ENCODE data around the gene S100A6.

S100A6 gene

DNA sequence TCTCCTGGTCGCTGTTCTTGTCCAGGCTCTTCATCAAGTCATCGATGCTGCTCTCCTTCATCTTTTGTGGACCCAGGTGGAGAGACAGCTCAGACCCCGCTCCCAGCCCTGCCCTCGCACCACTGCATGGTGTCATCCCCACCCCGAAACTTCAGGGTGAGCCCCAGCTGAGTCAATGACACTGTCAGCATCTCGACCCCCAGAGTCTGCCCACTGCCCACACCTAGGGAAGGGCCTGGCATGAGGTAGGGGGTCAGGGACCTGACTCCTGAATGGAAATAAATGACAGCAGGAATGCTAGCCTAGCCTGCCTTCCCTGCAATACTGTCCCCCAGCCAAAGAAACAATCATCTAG is 1.6 kb upstream of the S100A6 start:
- Histone ChIP-seq H3K36me3 (ENCODE audit: low read length) (no peaks in the 10 kb centered on the region), H3K27ac (ENCODE audit: low read depth, low read length) (no peak overlapping the region), H3K79me2 (ENCODE audit: insufficient read depth, low read length) (no peaks in the 10 kb centered on the region), H3F3A (ENCODE audit: insufficient read depth) (no peaks in the 10 kb centered on the region), H3K4me2 (ENCODE audit: low read depth, low read length, poor library complexity, severe bottlenecking) (no peak overlapping the region), H2AFZ (ENCODE audit: low read depth, low read length, severe bottlenecking) (no peak overlapping the region), H4K20me1 (ENCODE audit: low read depth, low read length) (no peaks in the 10 kb centered on the region), H3K27me3 (ENCODE audit: low read length) (no peaks in the 10 kb centered on the region), H3K9ac (ENCODE audit: low read length) (no peak overlapping the region), H3K4me3 (ENCODE audit: insufficient read depth, low read length, poor library complexity, severe bottlenecking) (no peak overlapping the region), H3K9me3 (ENCODE audit: insufficient read depth, low read length) (no peaks in the 10 kb centered on the region), H3K9me2 (replicated peaks; ENCODE audit: insufficient read depth, low read length) (no peaks in the 10 kb centered on the region)
- TF ChIP-seq EZH2phosphoT487 (conservative IDR thresholded peaks at IDR 0.05; ENCODE audit: low read length) = no peak
- TF ChIP-seq, protein P1, sequence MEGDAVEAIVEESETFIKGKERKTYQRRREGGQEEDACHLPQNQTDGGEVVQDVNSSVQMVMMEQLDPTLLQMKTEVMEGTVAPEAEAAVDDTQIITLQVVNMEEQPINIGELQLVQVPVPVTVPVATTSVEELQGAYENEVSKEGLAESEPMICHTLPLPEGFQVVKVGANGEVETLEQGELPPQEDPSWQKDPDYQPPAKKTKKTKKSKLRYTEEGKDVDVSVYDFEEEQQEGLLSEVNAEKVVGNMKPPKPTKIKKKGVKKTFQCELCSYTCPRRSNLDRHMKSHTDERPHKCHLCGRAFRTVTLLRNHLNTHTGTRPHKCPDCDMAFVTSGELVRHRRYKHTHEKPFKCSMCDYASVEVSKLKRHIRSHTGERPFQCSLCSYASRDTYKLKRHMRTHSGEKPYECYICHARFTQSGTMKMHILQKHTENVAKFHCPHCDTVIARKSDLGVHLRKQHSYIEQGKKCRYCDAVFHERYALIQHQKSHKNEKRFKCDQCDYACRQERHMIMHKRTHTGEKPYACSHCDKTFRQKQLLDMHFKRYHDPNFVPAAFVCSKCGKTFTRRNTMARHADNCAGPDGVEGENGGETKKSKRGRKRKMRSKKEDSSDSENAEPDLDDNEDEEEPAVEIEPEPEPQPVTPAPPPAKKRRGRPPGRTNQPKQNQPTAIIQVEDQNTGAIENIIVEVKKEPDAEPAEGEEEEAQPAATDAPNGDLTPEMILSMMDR (IDR thresholded peaks at IDR 0.05; ENCODE audit: insufficient read depth, low read length, poor library complexity, severe bottlenecking) = no peak

DNA sequence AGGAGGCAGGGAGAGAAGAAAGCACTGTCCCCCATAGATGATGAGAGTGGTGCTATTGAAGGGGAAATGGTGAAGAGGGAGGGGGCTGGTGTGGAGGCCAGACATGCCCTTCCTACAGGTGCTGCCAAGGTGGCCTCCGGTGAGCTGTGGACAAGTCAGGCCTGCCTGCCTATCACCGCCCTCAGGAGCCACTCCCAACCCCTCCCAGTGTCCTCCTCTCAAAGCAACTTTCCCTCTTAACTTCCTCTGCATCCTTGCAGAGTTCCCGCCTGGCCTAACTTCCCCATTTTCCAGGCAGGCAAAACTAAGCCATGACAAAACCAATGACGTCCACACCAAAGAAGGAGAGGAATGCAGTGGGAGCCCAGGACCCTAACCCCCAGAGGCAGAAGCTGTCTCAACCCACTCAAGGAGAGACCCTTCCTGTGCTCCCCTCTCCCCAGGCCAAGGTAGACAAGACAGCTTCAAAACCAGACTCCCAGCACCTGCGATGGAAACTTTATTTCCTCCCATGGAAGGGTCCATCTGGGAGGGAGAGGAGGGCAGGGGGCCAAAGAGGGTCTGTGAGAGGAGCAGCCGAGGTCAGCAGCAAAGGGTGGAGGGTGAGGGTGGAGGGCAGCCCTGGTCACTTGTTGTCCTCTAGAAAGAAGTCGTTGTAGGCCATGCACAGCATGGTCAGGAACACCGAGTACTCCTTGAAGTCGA is 1.0 kb upstream of the S100A6 start:
- Histone ChIP-seq H3K36me3 (ENCODE audit: low read length) (no peaks in the 10 kb centered on the region), H3K4me2 (ENCODE audit: low read depth, low read length, poor library complexity, severe bottlenecking) (no peak overlapping the region), H3K9me2 (replicated peaks; ENCODE audit: insufficient read depth, low read length) (no peaks in the 10 kb centered on the region), H2AFZ (ENCODE audit: low read depth, low read length, severe bottlenecking) (no peak overlapping the region), H3K9me3 (ENCODE audit: insufficient read depth, low read length) (no peaks in the 10 kb centered on the region), H3K79me2 (ENCODE audit: insufficient read depth, low read length) (no peaks in the 10 kb centered on the region), H3K4me3 (ENCODE audit: insufficient read depth, low read length, poor library complexity, severe bottlenecking) (no peak overlapping the region), H3K9ac (ENCODE audit: low read length) (no peak overlapping the region), H4K20me1 (ENCODE audit: low read depth, low read length) (no peaks in the 10 kb centered on the region), H3K27me3 (ENCODE audit: low read length) (no peaks in the 10 kb centered on the region), H3K27ac (ENCODE audit: low read depth, low read length) (no peak overlapping the region), H3F3A (ENCODE audit: insufficient read depth) (no peaks in the 10 kb centered on the region)
- TF ChIP-seq, protein P1 (IDR thresholded peaks at IDR 0.05; ENCODE audit: insufficient read depth, low read length, poor library complexity, severe bottlenecking) = no peak
- TF ChIP-seq EZH2phosphoT487 (conservative IDR thresholded peaks at IDR 0.05; ENCODE audit: low read length) = no peak

DNA sequence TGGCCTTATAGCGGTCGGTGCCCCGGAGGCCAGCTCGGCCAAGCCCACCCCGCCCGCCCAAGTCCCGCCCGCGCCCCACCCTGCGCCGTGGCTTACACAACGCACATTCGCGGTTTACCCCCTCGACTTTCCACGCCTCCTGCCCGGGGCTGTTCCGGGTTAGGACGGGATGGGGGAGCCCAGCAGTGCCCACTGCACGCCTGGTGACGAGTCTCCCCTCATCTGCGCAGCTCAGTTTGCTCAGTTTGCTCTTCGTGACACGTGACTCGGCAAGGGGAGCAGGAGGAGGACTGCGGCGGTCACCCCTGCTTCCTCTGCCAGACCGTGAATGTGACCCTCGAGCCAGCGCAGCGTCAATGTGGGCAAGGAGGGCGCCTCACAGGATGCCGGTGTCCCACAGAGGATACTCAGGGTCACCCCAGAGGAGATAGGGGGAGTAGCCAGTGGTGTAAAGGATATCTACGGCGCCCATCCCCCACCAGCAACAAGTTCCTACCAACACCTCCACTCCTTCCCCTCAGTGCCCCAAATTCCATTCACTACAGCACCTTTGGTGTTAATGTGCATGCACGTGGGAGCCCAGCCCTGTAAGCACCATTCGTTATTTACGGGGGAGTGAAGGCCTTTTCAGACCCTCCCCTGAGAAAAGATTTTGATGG is 350 bp upstream of the S100A6 start:
- no peaks in the 10 kb centered on the region for H3F3A ChIP-seq (ENCODE audit: insufficient read depth)
- H2AFZ ChIP-seq (ENCODE audit: low read depth, low read length, severe bottlenecking) = no peak overlapping the region
- no peak overlapping the region for H3K27ac ChIP-seq (ENCODE audit: low read depth, low read length)
- H3K9ac ChIP-seq (ENCODE audit: low read length) = no peak overlapping the region
- H3K27me3 ChIP-seq (ENCODE audit: low read length) = no peaks in the 10 kb centered on the region
- no peaks in the 10 kb centered on the region for H3K9me2 ChIP-seq (replicated peaks; ENCODE audit: insufficient read depth, low read length)
- H3K9me3 ChIP-seq (ENCODE audit: insufficient read depth, low read length) = no peaks in the 10 kb centered on the region
- H3K36me3 ChIP-seq (ENCODE audit: low read length) = no peaks in the 10 kb centered on the region
- no peak overlapping the region for H3K4me3 ChIP-seq (ENCODE audit: insufficient read depth, low read length, poor library complexity, severe bottlenecking)
- no peaks in the 10 kb centered on the region for H4K20me1 ChIP-seq (ENCODE audit: low read depth, low read length)
- H3K79me2 ChIP-seq (ENCODE audit: insufficient read depth, low read length) = no peaks in the 10 kb centered on the region
- H3K4me2 ChIP-seq (ENCODE audit: low read depth, low read length, poor library complexity, severe bottlenecking) = no peak overlapping the region
- TF ChIP-seq EZH2phosphoT487 (conservative IDR thresholded peaks at IDR 0.05; ENCODE audit: low read length) = no peak
- TF ChIP-seq, protein P1 (IDR thresholded peaks at IDR 0.05; ENCODE audit: insufficient read depth, low read length, poor library complexity, severe bottlenecking) = no peak
